ENCODE results near the gene RECK. TPM values are rescaled to one million over a fixed set of nuclear protein-coding genes. Genes with fewer than 3 reads are reported as not detected.

RECK gene
- total RNA-seq, 1 donor from 2014 or later = 11.1 TPM

DNA sequence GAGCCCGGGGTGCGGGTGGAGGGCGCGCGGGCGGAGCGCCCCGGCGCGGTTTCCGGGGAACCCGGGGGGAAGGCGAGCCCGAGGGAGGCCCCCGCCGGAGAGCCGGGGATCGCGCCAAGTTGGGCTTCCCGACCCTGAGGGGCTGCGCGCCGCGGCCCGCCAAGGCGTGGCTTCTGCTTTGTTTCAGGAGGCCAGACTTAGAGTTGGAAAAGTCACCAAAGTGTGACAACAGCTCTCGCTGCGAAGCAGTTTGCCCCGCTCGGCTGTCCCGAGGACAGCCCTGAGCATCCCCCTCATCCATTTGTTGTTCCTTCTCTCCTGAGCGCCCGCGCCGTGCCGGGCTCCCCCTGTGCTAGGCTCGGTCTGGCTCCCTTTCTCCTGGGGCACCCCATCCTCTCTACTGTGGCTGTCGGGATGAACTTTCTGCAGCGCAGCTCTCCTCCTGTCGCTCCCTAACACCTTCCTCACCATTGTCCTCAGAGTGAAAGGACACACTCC is 100.2 kb downstream of the RECK start:
- Mint-ChIP-seq H3K27me3 (ENCODE audit: unreplicated experiment) (peaks cover 9% of the 10 kb centered on the region), H3K36me3 (ENCODE audit: unreplicated experiment) (no peaks in the 10 kb centered on the region), H3K4me3 (ENCODE audit: unreplicated experiment) (peak overlapping the region; percentile 99), H3K4me1 (ENCODE audit: low read depth, unreplicated experiment) (peaks cover 32% of the 10 kb centered on the region), H3K27ac (ENCODE audit: unreplicated experiment) (peak overlapping the region; percentile 99), H3K9me3 (ENCODE audit: unreplicated experiment) (peaks cover 10% of the 10 kb centered on the region)
- DNase-seq = peak; percentile 36
- TF ChIP-seq, protein P1, sequence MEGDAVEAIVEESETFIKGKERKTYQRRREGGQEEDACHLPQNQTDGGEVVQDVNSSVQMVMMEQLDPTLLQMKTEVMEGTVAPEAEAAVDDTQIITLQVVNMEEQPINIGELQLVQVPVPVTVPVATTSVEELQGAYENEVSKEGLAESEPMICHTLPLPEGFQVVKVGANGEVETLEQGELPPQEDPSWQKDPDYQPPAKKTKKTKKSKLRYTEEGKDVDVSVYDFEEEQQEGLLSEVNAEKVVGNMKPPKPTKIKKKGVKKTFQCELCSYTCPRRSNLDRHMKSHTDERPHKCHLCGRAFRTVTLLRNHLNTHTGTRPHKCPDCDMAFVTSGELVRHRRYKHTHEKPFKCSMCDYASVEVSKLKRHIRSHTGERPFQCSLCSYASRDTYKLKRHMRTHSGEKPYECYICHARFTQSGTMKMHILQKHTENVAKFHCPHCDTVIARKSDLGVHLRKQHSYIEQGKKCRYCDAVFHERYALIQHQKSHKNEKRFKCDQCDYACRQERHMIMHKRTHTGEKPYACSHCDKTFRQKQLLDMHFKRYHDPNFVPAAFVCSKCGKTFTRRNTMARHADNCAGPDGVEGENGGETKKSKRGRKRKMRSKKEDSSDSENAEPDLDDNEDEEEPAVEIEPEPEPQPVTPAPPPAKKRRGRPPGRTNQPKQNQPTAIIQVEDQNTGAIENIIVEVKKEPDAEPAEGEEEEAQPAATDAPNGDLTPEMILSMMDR (IDR thresholded peaks at IDR 0.05; ENCODE audit: partially characterized antibody, unreplicated experiment) = no peak

DNA sequence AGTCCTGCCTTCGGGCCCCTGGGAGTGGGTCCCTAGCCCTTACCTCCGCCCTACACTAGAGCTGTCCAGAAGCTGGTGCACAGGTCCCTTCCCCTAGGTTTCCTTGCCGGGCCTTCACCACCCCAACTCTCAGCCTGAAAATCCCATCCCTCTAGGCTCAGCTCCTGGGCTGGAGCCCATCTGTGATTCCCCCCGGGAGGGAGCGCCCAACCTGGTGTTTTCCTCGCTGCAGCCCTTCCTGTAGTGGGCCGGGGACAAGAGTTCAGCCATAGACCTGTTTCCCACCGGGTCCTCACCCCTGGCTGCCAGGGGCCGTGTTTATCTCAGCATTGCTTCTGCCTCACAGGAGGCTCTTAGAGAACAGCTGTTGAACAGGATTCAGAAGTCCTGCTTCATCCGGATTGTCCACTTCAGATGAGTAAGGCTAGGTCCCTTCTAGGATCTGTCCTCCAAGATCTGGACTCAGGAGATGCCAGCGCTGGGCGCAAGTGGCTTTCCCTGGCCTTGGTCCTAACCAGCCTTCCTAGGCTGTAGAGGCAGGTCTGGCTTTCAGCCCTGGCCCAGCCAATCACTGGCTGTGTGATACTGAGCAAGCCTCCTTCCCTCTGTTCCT is 100.8 kb downstream of the RECK start:
- DNase-seq = peak; percentile 65
- peak overlapping the region; percentile 99 for H3K27ac Mint-ChIP-seq (ENCODE audit: unreplicated experiment)
- no peaks in the 10 kb centered on the region for H3K36me3 Mint-ChIP-seq (ENCODE audit: unreplicated experiment)
- peaks cover 35% of the 10 kb centered on the region for H3K4me1 Mint-ChIP-seq (ENCODE audit: low read depth, unreplicated experiment)
- peaks cover 10% of the 10 kb centered on the region for H3K9me3 Mint-ChIP-seq (ENCODE audit: unreplicated experiment)
- peaks cover 9% of the 10 kb centered on the region for H3K27me3 Mint-ChIP-seq (ENCODE audit: unreplicated experiment)
- peak overlapping the region; percentile 99 for H3K4me3 Mint-ChIP-seq (ENCODE audit: unreplicated experiment)
- TF ChIP-seq, protein P1 (IDR thresholded peaks at IDR 0.05; ENCODE audit: partially characterized antibody, unreplicated experiment) = no peak

DNA sequence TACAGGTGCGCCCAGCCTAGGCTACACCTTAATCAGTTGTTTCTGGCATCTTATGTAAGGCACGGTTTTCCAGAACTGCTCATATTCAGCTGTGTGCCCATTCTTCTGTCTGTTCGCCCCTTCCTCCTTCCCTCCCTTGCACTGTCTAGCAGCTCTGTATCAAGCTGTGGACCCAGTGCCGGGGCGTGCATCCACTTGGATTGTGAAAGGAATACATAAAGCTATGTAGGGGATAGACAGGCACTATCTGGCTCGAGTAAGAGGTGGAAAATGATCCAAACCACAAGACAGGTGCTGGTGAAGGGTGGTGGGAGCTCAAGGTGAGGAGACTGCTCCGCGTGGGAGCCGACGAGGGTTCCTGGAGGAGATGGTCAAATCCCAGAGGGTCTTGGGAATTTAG is 101.8 kb downstream of the RECK start:
- TF ChIP-seq, protein P1 (IDR thresholded peaks at IDR 0.05; ENCODE audit: partially characterized antibody, unreplicated experiment) = no peak
- Mint-ChIP-seq H3K36me3 (ENCODE audit: unreplicated experiment) (no peaks in the 10 kb centered on the region), H3K4me1 (ENCODE audit: low read depth, unreplicated experiment) (peaks cover 36% of the 10 kb centered on the region), H3K9me3 (ENCODE audit: unreplicated experiment) (peaks cover 10% of the 10 kb centered on the region), H3K4me3 (ENCODE audit: unreplicated experiment) (peak overlapping the region; percentile 81), H3K27me3 (ENCODE audit: unreplicated experiment) (peaks cover 9% of the 10 kb centered on the region), H3K27ac (ENCODE audit: unreplicated experiment) (peak overlapping the region; percentile 81)
- DNase-seq = no peak

DNA sequence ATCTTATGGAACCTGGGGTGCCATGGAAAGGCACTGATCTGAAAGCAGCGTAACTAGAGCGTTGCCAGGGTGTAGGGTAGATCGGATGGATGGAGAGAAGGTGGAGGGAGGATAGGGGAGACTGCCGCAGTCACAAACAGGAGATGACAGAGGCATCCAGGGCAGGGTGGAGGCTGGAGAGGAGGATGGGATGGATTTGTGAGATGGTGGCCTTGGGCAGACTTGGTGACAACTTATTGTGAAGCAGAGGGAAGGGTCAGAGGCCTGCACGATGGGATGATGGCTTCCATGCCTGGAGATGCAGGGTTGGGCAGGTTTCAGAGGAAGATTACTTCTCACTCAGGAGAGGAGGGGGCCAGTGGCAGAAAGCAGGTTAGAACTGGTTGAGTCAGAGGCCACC is 102.2 kb downstream of the RECK start:
- peaks cover 9% of the 10 kb centered on the region for H3K27me3 Mint-ChIP-seq (ENCODE audit: unreplicated experiment)
- TF ChIP-seq, protein P1 (IDR thresholded peaks at IDR 0.05; ENCODE audit: partially characterized antibody, unreplicated experiment) = no peak
- peak overlapping the region; percentile 81 for H3K27ac Mint-ChIP-seq (ENCODE audit: unreplicated experiment)

More for the DNA sequence above, 102.2 kb downstream of the RECK start:
- H3K36me3 Mint-ChIP-seq (ENCODE audit: unreplicated experiment) = no peaks in the 10 kb centered on the region
- DNase-seq = no peak
- peaks cover 10% of the 10 kb centered on the region for H3K9me3 Mint-ChIP-seq (ENCODE audit: unreplicated experiment)
- peaks cover 36% of the 10 kb centered on the region for H3K4me1 Mint-ChIP-seq (ENCODE audit: low read depth, unreplicated experiment)
- H3K4me3 Mint-ChIP-seq (ENCODE audit: unreplicated experiment) = peak overlapping the region; percentile 81
